Osteocyte (in vitro differentiated cells): ENCODE results near the gene BPIFA2. TPM values are rescaled to one million over a fixed set of nuclear protein-coding genes. Genes with fewer than 3 reads are reported as not detected.

Experiments used
- DNase-seq: peaks from one replicate; pipeline ENCODE4 v3.0.0; 2021; ENCODE audit warnings: mixed read lengths; ENCODE audit not compliant: unreplicated experiment; ENCODE audit errors: extremely low spot score
- H3K27ac Mint-ChIP-seq: one replicate; pipeline ENCODE4 v1.8.0; 2021; ENCODE audit warnings: mild to moderate bottlenecking, mixed read lengths; ENCODE audit not compliant: unreplicated experiment
- H3K27me3 Mint-ChIP-seq: one replicate; pipeline ENCODE4 v1.8.0; 2021; ENCODE audit warnings: mixed read lengths; ENCODE audit not compliant: unreplicated experiment
- H3K36me3 Mint-ChIP-seq: one replicate; pipeline ENCODE4 v1.8.0; 2021; ENCODE audit warnings: mixed read lengths; ENCODE audit not compliant: unreplicated experiment
- H3K4me1 Mint-ChIP-seq: one replicate; pipeline ENCODE4 v1.8.0; 2021; ENCODE audit warnings: mixed read lengths; ENCODE audit not compliant: unreplicated experiment
- H3K4me3 Mint-ChIP-seq: one replicate; pipeline ENCODE4 v1.8.0; 2021; ENCODE audit warnings: mild to moderate bottlenecking, moderate library complexity, mixed read lengths; ENCODE audit not compliant: unreplicated experiment
- H3K9me3 Mint-ChIP-seq: one replicate; pipeline ENCODE4 v1.8.0; 2021; ENCODE audit warnings: mixed read lengths; ENCODE audit not compliant: unreplicated experiment
- CTCF ChIP-seq: fragments of 200-600 bp; sonication (generic); IDR thresholded peaks from 2 replicates; pipeline ENCODE4 v1.5.0; 2021; ENCODE audit warnings: antibody characterized with exemption, mild to moderate bottlenecking, moderate library complexity
- total RNA-seq: library from RNA; stranded (reverse); gene quantifications from 2 replicates; pipeline ENCODE4 v1.2.1, GENCODE V29; 2021

BPIFA2 gene
- total RNA-seq, 1 donor from 2014 or later: not detected

- no peaks in the 10 kb centered on the region for H3K36me3 Mint-ChIP-seq
- H3K9me3 Mint-ChIP-seq: no peaks in the 10 kb centered on the region
- H3K27me3 Mint-ChIP-seq: peaks cover 7% of the 10 kb centered on the region
- DNase-seq: no peak
- no peak overlapping the region for H3K27ac Mint-ChIP-seq
- H3K4me1 Mint-ChIP-seq: no peaks in the 10 kb centered on the region
- H3K4me3 Mint-ChIP-seq: no peak overlapping the region
- no peak for TF ChIP-seq CTCF
These were observed 35.5 kb downstream of the BPIFA2 start for GRCh38 chr20:33203444-33203843.

- TF ChIP-seq CTCF: no peak
- H3K36me3 Mint-ChIP-seq: no peaks in the 10 kb centered on the region
- no peak overlapping the region for H3K4me3 Mint-ChIP-seq
- no peak overlapping the region for H3K27ac Mint-ChIP-seq
- peaks cover 3% of the 10 kb centered on the region for H3K27me3 Mint-ChIP-seq
- peak; percentile 89 for DNase-seq
- H3K4me1 Mint-ChIP-seq: no peaks in the 10 kb centered on the region
- H3K9me3 Mint-ChIP-seq: no peaks in the 10 kb centered on the region
These were observed 41.8 kb downstream of the BPIFA2 start for GRCh38 chr20:33209789-33210188.

GRCh38 chr20:33210371-33210770 lies 42.4 kb downstream of the BPIFA2 start:
- H3K4me1 Mint-ChIP-seq: no peaks in the 10 kb centered on the region
- no peak for DNase-seq
- H3K9me3 Mint-ChIP-seq: no peaks in the 10 kb centered on the region
- H3K27ac Mint-ChIP-seq: no peak overlapping the region
- peaks cover 7% of the 10 kb centered on the region for H3K27me3 Mint-ChIP-seq
- H3K36me3 Mint-ChIP-seq: no peaks in the 10 kb centered on the region
- no peak for TF ChIP-seq CTCF
- H3K4me3 Mint-ChIP-seq: no peak overlapping the region

- DNase-seq: no peak
- H3K4me1 Mint-ChIP-seq: no peaks in the 10 kb centered on the region
- peaks cover 9% of the 10 kb centered on the region for H3K27me3 Mint-ChIP-seq
- H3K4me3 Mint-ChIP-seq: no peak overlapping the region
- no peaks in the 10 kb centered on the region for H3K36me3 Mint-ChIP-seq
- TF ChIP-seq CTCF: peak; percentile 43
- no peaks in the 10 kb centered on the region for H3K9me3 Mint-ChIP-seq
- no peak overlapping the region for H3K27ac Mint-ChIP-seq
These were observed 44.0 kb downstream of the BPIFA2 start for GRCh38 chr20:33211817-33212424.

- Mint-ChIP-seq H3K9me3 (no peaks in the 10 kb centered on the region), H3K27ac (no peak within 1 kb of the TSS), H3K4me3 (no peak within 1 kb of the TSS), H3K36me3 (no peaks in the 10 kb centered on the region), H3K4me1 (no peaks in the 10 kb centered on the region), H3K27me3 (peaks cover 13% of the 10 kb centered on the region)
- no peak for DNase-seq
- no peak for TF ChIP-seq CTCF
These were observed 49.1 kb downstream of the BPIFA2 start, which contains the start of gene BPIFA3 for GRCh38 chr20:33217052-33217451. Gene BPIFA3, plus strand, starts transcription at chr20:33217352. Its CDS starts 185 bp downstream, at chr20:33217537.
